HL-60 (cell line): ENCODE results near the gene BIVM.

ENCODE experiments used
- DNase-seq, 2 experiments: peaks; one replicate each; pipeline ENCODE4 v3.0.0-alpha.2; 2010 to 2020; ENCODE audit warnings: low read depth in 1 of 2, low spot score in 1 of 2
- H3K27ac ChIP-seq: fragments of 250-450 bp; sonication (Bioruptor Pico); replicated peaks from 2 replicates; pipeline ENCODE4 v1.5.1; 2020; ENCODE audit warnings: mild to moderate bottlenecking, moderate library complexity
- H3K27me3 ChIP-seq: fragments of 250-450 bp; sonication (Bioruptor Pico); 2 replicates; pipeline ENCODE4 v1.5.1; 2021; ENCODE audit warnings: mild to moderate bottlenecking, moderate library complexity; ENCODE audit not compliant: insufficient read depth, poor library complexity, severe bottlenecking
- H3K4me3 ChIP-seq: replicated peaks from 2 replicates; pipeline ENCODE4 v1.5.1; 2011; ENCODE audit warnings: mild to moderate bottlenecking, control low read depth, low read length; ENCODE audit not compliant: insufficient read depth
- CTCF ChIP-seq: IDR thresholded peaks from one replicate; pipeline ENCODE4 v1.5.1; 2011; ENCODE audit warnings: low read length, control low read depth, inconsistent platforms; ENCODE audit not compliant: insufficient read depth
- GABPA ChIP-seq: IDR thresholded peaks from 2 replicates; pipeline ENCODE4 v1.6.1; 2012; ENCODE audit warnings: low read depth
- POLR2AphosphoS5 ChIP-seq: IDR thresholded peaks from 2 replicates; pipeline ENCODE4 v1.6.1; 2012; ENCODE audit warnings: low read depth
- REST ChIP-seq: IDR thresholded peaks from 2 replicates; pipeline ENCODE4 v1.6.1; 2012; ENCODE audit warnings: low read depth; ENCODE audit not compliant: insufficient replicate concordance
- SPI1 ChIP-seq: IDR thresholded peaks from 2 replicates; pipeline ENCODE4 v1.6.1; 2012; ENCODE audit warnings: low read depth, mild to moderate bottlenecking, borderline replicate concordance

BIVM gene

GRCh38 chr13:102854675-102855074, 55.8 kb downstream of the BIVM start:
- TF ChIP-seq SPI1 (no peak), GABPA (no peak), POLR2AphosphoS5 (no peak), CTCF (no peak), REST (no peak)
- H3K27ac ChIP-seq = no peak overlapping the region
- no peaks in the 10 kb centered on the region for H3K27me3 ChIP-seq
- no peak overlapping the region for H3K4me3 ChIP-seq
- no peak for DNase-seq

- no peak overlapping the region for H3K27ac ChIP-seq
- TF ChIP-seq SPI1 (no peak), GABPA (no peak), REST (no peak), POLR2AphosphoS5 (no peak), CTCF (no peak)
- no peaks in the 10 kb centered on the region for H3K27me3 ChIP-seq
- no peak for DNase-seq
- H3K4me3 ChIP-seq = no peak overlapping the region
Measured at GRCh38 chr13:102856557-102856956, 57.6 kb downstream of the BIVM start.

- no peak for TF ChIP-seq SPI1
- TF ChIP-seq POLR2AphosphoS5 = no peak
- no peak for TF ChIP-seq CTCF
- TF ChIP-seq GABPA = no peak
- no peak for TF ChIP-seq REST
- Histone ChIP-seq H3K27ac (no peak overlapping the region), H3K4me3 (no peak overlapping the region), H3K27me3 (no peaks in the 10 kb centered on the region)
- DNase-seq = no peak
Measured at GRCh38 chr13:102862624-102863210, 63.8 kb downstream of the BIVM start.
